GM12874 (cell line): ENCODE results near the gene ZNF652.

ENCODE experiments used
- CTCF ChIP-seq: IDR thresholded peaks from 2 replicates; pipeline ENCODE4 v1.5.1; 2011; ENCODE audit warnings: low read depth, mild to moderate bottlenecking, control low read depth, low read length, moderate library complexity; ENCODE audit not compliant: insufficient read depth

The ZNF652 gene

DNA sequence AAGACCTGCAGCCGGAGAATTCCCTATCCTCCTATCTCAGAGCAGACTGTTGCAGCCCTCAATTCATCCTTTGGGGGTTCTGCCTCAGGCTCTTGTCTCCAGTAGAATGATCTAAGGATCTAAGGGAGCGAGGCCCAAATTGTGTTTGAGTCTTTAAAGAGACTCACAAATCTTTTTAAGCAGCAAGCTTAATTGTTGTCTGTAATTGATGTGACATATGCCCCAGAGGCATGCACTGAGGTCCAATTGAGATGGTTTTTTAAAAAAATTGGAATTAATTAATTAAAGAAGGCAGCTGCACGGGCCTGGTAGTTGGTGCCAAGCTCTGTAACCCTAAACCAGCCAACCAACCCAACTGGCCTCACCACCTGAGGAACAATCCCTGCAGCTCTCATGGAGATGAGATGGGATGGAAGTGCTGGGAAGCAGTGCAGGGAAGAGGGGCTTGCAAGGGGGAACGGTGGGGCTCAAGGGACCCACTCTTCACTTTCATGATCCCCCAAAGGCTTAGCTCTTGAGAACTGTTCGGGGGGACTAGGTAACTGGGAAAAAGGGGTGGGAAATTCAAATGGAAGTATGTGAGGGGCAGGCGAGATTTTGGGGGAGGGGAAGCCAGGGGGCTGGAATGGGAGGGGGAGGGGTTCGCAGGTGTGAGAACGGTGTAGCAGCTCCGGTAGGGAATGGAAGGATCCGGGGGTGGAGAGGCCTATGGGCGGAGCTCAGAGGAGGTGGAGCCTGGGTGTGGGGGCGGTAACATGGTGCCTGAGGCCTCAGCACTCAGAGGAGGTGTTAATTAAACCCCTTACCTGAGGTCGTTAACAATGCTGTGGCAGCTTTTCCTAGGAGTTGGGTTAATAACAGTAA lies 9.2 kb upstream of the ZNF652 start:
- no peak for TF ChIP-seq CTCF

DNA sequence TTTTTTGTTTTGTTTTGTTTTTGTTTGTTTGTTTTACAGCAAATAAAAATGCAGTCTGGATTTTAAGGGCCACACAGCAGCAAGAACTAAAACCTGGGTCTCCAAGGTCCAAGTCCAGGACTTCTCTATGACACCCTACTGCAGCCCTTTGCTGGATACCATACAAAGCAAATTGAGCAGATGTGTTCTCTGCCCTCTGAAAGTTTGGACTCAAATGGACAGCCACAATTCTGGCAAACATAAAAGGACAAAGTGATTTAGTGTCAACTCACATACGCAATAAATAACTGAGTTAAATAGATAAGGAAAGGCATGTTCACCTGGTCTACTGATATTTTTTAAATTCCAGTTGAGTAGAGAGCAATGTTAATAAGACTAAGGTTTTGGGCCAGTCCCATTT lies 7.7 kb upstream of the ZNF652 start:
- TF ChIP-seq CTCF = no peak

DNA sequence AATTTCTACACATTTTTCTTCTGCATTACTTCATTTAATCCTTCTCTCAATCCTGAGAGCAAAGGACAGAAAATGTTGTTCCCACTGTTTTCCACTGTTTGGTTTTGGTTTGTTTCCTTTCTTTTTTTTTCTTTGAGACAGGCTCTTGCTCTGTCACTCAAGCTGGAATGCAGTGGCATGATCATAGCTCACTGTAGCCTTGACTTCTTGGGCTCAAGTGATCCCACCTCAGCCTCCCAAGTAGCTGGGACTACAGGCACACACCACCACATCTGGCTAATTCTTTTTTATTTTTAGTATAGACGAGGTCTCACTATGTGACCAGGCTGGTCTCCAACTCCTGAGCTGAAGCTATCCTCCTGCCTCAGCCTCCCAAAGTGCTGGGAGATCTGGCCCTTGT lies 7.0 kb upstream of the ZNF652 start:
- TF ChIP-seq CTCF = no peak

DNA sequence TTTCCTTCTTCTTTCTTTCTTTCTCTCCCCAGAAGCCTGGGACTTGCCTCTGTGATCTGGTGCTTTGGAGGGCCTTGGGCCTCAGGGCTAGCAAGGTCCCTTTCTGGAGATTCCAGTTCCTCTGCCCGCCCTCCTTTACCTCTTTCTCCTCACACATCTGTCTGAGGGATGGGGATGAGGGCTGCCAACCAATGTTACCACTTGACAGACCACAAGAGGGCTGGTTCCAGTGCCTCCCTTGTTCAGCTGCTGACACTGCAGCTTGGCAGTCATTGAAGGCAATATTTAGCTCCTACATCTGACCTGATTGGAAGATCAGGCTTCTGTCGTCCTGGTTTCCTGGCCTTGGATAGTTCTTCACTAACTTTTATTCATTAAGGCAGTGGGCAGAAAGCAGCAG lies 3.6 kb upstream of the ZNF652 start:
- TF ChIP-seq CTCF = 0 out of 2 replicates have a peak, but pooled peaks have one; percentile 26

DNA sequence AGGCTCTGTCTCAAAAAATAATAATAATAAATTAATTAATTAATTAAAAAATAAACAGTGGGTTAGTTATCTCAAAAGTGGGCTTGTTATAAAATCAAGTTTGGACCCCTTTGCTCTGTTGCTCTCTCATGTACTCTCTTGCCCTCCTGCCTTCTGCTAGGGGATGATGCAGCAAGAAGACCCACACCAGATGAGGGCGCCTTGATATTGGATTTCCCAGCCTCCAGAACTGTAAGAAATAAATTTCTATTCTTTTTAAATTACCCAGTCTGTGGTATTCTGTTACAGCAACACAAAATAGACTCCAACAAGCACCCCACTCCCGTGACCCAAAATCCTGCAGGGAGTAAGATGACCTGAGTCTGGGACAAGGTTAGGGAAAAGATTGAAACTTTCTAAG lies 2.1 kb upstream of the ZNF652 start:
- TF ChIP-seq CTCF = no peak

- TF ChIP-seq CTCF = no peak
Observed at GRCh38 chr17:49363251-49363650, 1.2 kb upstream of the ZNF652 start.

GRCh38 chr17:49362723-49363117 lies 670 bp upstream of the ZNF652 start:
- TF ChIP-seq CTCF = no peak
